HG03354 (cell line): ENCODE data around the gene SMTNL2.

Source experiments
- ATAC-seq: cut with Tn5 transposase; IDR thresholded peaks from one replicate; pipeline ENCODE4 v1.9.1; 2021; ENCODE audit warnings: mild to moderate bottlenecking; ENCODE audit not compliant: unreplicated experiment, poor library complexity, severe bottlenecking

Gene SMTNL2

DNA sequence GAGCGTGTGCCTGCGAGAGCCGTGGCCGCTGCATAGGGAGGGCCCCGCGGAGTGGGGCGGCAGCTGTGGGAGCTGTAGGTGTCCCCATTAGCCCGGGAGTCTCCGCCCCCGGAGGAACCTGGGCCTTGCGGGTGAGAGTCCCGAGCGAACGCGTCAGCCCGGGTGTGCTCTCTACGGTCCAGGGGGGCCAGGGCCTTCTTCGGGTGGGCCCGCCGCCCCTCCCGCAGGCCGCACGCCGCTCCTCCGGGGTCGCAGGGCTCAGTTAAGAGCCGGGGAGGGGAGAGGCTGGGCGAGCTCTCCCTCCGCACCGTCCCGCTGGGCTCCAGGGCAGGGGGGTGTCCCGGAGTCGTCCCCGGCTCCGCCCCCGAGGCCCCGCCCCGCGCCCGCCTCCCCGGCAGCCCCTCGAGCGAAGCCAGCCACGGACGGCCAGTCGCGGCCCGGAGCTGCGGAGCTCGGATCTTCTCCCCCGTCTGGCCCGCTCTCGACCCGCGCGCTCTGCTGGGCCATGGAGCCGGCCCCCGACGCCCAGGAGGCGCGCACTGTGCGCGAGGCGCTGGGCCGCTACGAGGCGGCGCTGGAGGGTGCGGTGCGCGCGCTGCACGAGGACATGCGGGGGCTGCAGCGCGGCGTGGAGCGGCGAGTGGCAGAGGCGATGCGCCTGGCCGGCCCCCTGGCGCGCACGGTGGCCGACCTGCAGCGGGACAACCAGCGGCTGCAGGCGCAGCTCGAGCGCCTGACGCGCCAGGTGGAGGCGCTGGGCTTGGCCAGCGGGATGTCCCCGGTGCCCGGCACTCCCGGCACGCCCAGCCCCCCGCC lies at the start of gene SMTNL2:
Gene SMTNL2, plus strand, starts transcription at position 429 of the 816 bp plus-strand sequence. Its CDS starts 77 bp downstream, at position 506.
- ATAC-seq = no peak

DNA sequence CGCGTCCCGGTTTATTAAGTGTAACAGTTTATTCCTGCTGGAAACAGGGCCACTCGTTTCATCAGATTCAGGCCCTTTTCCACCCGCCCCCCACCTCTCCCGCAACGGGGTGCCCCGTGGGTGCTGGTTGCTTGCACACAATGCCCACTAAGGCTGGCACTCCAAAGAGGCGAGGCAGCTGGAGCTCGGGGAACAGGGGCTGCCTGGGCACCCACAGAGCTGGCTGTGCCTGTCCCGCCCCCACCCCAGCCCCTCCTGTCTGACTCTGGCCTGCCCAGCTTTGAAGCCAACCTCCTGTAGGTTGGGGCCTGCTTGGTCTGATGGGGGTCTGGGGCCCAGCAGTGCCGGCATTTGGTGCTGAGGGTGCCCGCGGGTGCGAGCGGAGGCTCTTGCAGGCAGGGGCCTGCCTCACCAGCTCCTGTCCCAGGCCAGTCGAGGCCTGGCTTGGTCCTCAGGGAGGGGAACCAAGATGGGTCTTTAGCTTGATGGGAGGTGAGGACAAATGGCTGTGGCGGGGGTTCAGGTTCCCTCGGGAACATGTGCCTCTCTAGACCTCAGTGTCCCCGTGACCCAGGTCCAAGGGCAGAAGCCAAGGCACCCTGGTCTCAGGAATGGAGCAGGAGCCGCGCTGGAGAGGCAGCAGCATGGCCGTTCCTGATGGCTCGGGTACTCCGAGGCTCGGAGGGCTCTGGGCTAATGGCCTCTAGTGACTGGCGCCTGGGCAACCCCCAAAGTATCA lies 49.2 kb upstream of the SMTNL2 start:
- ATAC-seq = no peak

- no peak for ATAC-seq
Observed at GRCh38 chr17:4535667-4536258, 48.6 kb upstream of the SMTNL2 start.

- ATAC-seq = no peak
Observed at GRCh38 chr17:4536259-4536741, 48.0 kb upstream of the SMTNL2 start.

GRCh38 chr17:4536742-4537411 lies 47.5 kb upstream of the SMTNL2 start:
- ATAC-seq = no peak

- no peak for ATAC-seq
Observed at GRCh38 chr17:4537451-4538235, 46.7 kb upstream of the SMTNL2 start.

DNA sequence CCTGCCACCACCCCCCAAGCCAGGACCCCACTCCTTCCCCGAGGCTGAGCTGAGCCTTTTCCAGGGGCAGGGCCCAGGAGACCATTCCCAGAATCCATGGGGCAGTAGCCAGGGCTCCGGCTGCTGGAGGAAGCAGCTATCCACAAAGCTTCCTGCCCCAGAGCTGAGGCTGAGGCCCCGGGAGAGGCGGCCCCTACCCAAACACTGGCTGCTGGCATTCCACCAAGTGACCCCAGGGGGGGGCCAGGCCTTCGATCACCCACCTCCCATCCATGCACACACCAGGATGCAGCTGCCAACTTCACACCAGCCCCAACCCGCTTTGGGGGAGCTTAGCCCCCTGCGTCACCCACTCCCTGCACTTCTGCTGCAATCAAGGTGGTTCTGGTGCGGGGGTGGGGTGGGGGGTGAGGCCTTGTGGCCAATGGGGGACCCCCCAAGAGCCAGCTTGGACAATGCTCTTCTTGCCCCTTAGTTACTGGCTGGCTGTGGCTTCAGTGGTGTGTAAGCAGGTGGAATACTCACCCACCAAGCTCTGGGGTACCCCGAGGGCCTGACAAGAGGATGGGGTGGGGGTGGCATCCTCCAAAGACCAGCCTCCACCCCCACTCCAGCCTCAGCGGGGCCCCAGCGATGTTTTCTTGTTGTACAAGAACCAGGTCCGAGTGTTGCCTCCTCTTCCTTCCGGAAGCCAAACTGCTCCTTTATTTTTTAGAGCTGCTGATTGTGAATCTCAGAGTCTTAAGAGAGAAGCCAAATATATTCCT lies 45.9 kb upstream of the SMTNL2 start:
- no peak for ATAC-seq

GRCh38 chr17:4539025-4539424 lies 45.3 kb upstream of the SMTNL2 start:
- ATAC-seq = no peak

GRCh38 chr17:4539576-4540223 lies 44.6 kb upstream of the SMTNL2 start:
- no peak for ATAC-seq

DNA sequence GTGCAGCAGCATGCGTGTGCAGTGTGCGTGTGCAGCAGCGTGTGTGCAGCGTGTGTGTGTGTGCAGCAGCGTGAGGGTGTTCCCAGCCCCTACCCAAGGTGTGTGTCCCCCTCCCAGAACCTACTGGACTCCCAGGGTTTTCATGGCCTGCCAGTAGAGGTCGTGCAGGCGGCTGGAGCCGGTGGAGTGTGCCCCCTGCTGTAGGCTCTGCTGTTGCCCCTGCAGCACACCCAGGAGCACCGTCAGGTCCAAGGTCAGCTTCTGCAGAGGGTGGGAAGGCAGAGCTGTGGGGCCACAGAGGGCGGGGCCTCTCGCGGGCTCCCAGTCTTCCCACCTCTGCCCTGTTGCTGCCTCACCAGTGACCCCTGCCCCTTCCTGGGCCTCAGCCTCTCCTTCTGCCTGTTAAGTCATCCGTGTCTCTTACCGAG lies 44.1 kb upstream of the SMTNL2 start:
- ATAC-seq = no peak

- ATAC-seq = no peak
Observed at GRCh38 chr17:4540687-4541327, 43.5 kb upstream of the SMTNL2 start.

DNA sequence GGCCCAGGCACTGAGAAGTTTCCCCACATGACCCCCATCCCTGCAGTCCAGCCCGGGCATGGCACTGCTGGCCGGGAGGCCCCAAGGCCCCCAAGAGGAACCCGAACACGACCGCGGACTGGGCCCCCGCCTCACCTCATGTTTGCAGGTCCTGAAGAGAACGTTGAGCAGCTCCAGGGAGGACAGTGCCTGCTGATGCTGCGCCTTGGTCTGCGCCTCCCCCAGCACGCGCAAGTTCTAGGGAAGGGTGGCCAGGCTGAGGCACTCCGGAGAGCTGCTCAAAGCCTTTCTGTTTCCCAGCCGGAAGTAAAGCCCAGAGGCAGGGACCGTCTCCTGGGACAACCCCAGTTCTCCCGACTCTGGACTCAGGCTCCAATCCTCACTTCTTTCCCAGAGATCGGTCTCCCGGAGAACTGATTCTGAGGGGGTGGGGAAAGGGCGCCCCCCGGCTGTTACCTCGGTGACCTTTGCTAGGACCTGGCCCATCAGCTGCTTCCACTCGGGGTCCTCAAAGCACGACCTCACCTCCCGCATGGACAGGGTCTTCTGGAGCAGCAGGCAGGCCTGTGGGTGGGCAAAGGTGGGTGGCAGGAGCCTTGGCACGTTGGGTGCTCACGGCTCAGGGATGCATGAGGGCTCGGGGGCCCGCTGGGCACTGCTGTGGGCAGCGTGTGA lies 42.9 kb upstream of the SMTNL2 start:
- ATAC-seq = no peak

DNA sequence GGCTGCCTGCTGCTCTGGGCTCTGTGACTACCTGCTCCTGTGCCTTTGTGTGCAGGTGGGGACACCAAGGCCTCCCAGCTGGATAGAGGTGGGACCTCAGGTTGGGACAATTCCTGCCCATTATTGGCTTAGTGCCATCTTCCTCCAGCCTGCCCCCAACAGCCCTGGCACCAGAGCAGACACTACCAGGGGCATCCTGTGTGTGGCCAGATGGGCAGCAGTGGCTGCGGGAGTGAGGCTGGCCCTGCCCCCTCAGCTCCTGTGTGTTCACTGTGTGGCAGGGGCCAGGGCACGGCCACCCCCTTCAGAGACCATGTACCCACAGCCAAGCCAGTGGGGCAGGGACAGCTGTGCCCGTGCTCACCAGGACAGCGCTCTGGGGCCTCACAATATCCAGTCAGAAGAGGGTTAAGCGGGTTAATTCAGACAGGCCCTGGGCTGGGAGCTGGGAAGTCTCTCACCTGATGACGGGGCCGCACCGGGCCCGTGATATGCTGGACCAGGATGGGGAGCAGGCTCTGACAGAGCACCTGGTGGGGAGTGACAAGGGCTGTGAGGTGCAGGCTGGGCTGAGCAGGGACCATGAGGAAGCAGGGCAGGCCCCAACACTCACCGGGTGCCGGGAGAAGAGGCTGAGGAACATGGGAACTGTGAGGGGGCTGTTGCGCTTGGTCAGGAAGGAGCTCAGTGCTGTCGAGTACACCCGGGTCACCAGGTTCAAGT lies 42.2 kb upstream of the SMTNL2 start:
- ATAC-seq = no peak

DNA sequence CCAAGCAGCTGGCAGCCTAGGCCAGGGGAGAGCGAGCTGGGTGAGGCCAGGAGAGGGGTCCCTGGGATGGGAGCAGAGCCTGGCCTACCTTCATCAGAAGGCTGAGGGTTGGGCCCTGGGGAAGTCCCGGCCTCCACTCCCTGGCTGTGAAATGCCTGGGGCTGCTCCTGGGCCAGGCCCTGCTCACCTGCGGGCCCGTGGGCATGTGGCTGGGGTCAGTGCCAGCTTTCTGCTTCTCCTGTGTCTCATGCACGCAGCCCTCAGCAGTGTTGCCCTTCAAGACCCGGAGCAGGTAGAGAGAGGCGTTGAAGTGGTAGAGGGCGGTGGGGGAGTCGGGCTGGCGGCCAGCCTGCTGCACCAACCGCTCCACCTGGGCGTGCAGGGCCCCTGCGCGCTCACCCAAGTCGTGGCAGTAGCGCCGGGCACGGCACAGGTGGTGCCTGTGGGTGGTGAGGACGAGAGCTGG lies 41.6 kb upstream of the SMTNL2 start:
- ATAC-seq = no peak

DNA sequence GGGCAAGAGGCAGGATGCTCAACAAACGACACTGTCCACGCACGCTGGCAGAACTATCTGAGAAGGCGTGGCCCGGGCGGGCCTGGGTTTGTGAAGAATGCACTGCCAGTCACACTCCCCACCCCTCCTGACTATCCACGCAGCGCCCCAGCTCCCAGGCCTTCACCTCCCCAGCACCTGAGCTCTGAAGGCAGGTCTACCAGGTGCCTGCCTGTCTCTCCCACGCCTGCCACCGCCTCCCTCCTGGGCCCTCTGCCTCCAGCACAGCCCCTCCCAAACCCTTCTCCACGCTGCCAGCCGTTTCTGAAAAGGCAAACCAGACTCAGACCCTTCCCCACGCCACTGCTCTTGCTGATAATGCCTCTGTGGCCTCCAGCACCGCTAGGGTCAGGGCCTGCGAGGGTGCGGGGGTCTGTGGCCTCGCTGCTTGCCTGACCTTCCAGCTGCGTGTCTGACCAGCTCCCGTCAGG lies 40.7 kb upstream of the SMTNL2 start:
- no peak for ATAC-seq
